GM19328 (cell line): Measurements from ENCODE around the gene TMTC2.

Source experiments
- ATAC-seq: cut with Tn5 transposase; IDR thresholded peaks from one replicate; pipeline ENCODE4 v1.9.1; 2021; ENCODE audit warnings: mild to moderate bottlenecking, moderate library complexity; ENCODE audit not compliant: unreplicated experiment

Gene TMTC2

GRCh38 chr12:83005534-83006197 lies 319.0 kb downstream of the TMTC2 start:
- no peak for ATAC-seq

GRCh38 chr12:83008703-83009102 lies 322.0 kb downstream of the TMTC2 start:
- ATAC-seq: no peak

- no peak for ATAC-seq
Measured at GRCh38 chr12:83010169-83010804, 323.6 kb downstream of the TMTC2 start.

DNA sequence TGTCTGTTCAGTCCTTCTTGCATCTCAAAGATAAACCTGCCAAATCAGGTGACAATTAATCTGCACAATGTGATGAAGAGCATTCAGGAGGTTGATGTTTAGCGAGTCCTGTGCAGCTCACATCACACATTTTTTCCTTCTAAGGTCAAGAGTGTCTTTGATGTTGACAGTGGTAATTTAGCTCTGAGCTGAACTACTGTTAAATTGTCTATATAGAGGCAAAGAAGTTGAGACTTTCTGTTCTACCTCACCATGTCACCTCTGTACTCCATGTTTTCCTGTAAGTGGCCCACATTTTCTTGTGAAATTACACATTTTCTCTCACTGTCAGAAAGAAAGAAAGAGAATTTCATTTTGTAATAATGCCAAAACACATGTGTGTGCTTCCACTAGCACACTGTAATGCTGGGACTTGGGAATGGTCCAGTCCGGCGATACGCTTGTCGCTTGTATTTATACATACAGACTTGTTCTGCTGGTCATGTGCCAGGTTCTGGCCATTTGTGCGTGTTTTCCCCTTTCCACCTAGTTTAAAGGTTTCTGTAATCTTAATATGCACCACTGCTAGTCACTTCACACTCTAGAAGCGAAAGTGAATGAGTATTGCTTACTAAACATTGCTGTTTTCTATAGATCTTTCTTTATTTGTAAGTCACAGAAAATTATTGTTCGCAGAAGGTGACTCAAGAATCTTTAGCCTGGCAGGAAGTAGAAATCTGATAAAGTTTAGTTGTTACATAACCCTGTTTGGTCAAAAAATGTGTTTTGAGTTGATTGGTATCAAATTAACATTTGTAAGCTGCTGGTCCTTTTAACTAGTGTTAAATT lies 328.9 kb downstream of the TMTC2 start:
- ATAC-seq: no peak

DNA sequence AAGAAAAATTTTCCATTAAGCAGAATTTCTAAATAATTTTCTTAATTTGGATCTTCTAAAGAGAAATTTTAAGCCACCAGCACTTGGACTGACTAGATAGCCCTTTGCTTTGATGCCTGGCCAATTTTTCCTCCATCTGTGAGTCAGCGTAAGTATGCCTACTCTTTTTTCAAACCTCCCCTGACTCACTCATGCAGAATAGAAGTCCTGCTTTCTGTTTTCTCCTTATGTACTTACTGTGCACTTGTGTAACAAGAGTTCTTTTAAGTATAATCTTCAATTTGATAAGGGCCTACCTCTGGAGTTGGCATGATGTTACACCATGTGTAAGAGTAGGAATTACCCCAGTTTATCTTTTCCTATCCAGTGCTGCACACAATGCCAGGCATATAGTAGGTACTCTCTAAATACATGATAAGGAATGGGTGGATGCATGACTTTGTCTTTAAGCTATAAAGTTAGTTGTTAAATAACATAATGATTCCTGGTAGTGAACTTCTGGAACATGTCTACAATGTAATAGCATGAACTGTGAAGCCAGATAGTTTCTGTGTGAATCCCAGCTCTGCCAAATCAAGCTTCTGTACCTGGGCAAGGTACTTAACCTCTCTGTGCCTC lies 329.6 kb downstream of the TMTC2 start:
- no peak for ATAC-seq

GRCh38 chr12:83016991-83017390 lies 330.3 kb downstream of the TMTC2 start:
- no peak for ATAC-seq

DNA sequence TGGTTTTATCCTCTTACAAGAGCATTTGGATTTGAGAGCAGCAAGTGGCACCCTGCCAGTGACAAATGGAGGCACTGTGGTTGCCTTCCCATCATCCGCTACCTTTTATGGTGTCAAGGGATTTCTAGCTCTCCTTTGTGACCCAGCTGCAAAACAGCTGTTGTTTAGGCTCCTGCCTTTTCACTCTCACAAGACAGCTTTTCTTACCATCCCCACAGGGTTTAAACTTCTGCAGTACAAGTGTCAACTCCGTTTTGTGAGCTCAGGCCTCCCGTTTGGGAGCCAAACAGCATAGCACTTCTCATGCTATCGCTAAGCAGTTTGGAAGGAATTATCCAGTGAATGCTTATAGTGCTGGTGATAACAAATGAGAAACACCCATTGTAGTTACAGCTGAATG lies 331.4 kb downstream of the TMTC2 start:
- no peak for ATAC-seq

DNA sequence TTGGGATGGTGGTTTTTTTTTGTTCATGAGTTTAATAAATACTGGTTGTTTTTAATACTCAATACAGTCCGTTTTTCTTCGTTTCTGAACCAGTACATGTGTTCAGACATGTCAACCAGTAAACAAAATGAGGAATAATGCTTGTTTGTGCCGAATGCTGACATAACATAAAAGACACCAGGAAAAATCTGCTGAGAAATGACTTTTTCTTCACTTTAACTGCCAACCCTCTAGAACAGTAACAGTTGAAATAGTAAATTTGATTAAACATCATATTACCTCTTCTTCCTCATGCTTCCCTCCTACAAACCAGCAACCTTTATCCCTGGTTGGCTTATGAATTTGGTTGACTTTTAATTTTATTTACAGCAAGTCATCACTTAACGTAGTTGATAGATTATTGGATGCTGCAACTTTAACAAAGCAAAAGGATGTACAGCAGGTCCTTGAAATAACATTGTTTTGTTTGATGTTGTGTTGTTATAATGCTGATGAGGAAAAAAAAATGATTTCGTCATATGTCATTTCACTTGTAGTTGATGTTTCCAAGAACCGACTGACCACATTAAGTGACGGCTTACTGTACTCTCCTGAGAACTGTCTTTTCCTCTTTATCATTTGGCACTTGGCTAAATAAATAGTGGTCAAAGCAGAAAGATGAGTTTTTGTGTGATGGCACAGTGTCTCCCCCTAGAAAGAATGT lies 340.5 kb downstream of the TMTC2 start:
- ATAC-seq: no peak

GRCh38 chr12:83031196-83031595 lies 344.5 kb downstream of the TMTC2 start:
- ATAC-seq: no peak

- no peak for ATAC-seq
Measured at GRCh38 chr12:83036847-83037246, 350.1 kb downstream of the TMTC2 start.

DNA sequence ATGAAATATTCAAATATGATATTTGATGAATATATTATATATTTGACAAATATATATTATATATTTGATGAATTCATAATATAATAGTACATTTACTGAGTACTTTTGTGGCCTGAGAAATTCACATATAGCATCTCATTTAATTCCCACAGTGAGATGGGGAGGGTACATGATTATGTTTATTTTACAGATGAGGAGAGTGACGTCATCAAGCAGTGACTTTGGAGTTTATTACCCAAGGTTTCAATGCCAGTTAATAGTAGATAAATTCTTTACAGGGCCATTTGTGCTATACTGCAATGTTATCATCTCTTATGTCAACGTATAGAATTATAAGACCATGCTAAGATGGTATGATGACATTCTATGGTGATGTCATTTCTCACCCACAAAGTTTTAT lies 352.7 kb downstream of the TMTC2 start:
- no peak for ATAC-seq

DNA sequence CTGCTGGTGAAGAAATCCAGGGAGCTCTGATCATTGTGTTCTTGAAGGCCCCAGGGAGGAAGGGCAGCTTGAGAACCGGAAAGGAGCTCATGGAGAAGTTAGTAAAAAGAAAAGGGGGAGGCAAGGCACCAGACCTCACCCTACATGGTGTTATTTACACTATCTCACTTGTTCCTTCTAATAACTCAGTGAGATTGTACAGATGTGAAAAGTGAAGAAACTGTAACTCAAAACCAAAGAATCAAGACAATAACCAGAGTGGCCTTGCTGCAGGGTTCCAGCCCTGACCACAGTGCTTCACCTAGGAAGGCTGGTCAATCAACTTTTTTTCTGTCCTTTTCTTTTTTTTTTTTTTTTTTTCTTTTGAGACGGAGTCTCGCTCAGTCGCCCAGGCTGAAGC lies 353.6 kb downstream of the TMTC2 start:
- ATAC-seq: no peak

- no peak for ATAC-seq
Measured at GRCh38 chr12:83040991-83041390, 354.3 kb downstream of the TMTC2 start.

GRCh38 chr12:83042441-83043200 lies 355.9 kb downstream of the TMTC2 start:
- no peak for ATAC-seq

DNA sequence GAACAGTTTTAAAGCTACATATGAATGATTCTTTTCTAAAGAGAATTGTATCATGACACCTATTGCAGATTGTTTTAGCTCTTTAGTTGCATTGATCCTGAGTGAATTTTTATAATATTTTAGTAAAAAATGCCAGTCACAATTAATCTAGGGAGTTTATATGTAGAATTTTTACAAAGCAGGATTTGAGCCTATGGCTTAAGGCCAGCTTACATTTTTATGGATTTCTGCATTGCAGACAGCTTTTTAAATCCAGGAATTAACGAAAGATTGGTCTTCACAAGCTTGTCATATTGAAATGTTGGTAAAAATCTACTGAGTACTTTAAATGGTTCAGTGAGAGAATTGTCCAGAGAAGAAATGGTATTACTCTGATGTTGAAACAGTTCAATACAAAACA lies 358.0 kb downstream of the TMTC2 start:
- no peak for ATAC-seq

- no peak for ATAC-seq
Measured at GRCh38 chr12:83046019-83046418, 359.3 kb downstream of the TMTC2 start.

DNA sequence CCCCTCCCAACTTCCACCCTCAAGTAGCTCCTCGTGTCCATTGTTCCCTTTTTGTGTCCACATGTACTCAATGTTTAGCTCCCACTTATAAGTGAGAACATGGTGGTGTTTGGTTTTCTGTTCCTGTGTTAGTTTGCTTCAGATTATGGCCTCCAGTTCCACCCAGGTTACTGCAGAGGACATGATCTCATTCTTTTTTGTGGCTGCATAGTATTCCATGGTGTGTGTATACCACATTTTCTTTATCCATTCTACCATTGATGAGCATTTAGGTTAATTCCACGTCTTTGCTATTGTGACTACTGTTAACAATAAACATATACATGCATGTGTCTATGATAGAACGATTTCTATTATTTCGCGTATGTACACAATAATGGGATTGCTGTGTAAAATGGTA lies 362.6 kb downstream of the TMTC2 start:
- no peak for ATAC-seq

GRCh38 chr12:83052890-83053541 lies 366.3 kb downstream of the TMTC2 start:
- ATAC-seq: no peak

GRCh38 chr12:83057436-83057835 lies 370.7 kb downstream of the TMTC2 start:
- ATAC-seq: no peak

DNA sequence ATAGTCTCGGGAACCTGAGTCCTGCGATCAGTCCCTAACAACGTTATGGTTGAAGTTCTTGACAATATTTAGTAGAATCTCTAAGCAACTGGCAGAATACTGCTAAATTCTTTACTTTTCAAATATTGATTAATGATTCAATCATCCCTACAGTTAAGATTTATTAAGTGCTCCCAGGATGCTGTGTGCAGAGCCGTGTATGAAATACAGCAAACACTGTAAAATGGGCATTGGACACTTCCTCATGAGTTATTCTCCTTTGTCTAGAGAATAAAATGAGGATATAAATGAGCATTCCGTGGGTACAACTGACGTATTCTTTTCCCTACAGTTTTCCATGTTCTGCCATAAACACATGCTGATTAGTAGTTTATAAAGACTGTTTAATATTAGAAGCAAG lies 372.4 kb downstream of the TMTC2 start:
- ATAC-seq: no peak
